ENCODE data around the gene GDPD2.

GDPD2 gene

GRCh38 chrX:70437921-70438665, 15.0 kb downstream of the GDPD2 start:
- no peak for DNase-seq (ENCODE audit: low spot score)

GRCh38 chrX:70439016-70439415, 15.9 kb downstream of the GDPD2 start:
- no peak for DNase-seq (ENCODE audit: low spot score)

DNA sequence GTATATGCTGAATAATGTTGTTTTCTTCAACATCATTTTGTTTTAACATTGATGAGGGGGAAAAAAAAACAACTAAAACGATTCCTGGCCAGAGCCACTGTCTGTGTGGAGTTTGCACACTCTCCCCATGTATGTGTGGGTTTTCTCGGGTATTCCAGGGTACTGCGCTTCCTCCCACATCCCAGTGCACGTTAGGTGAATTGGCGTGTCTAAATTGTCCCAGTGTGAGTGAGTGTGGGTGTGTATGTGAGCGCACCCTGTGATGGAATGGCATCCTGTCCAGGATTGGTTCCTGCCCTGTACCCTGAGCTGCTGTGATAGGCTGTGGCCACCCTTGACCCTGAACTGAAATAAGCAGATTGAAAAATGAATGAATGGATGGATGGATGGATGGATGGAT, 19.1 kb downstream of the GDPD2 start:
- DNase-seq (ENCODE audit: low spot score): no peak

DNA sequence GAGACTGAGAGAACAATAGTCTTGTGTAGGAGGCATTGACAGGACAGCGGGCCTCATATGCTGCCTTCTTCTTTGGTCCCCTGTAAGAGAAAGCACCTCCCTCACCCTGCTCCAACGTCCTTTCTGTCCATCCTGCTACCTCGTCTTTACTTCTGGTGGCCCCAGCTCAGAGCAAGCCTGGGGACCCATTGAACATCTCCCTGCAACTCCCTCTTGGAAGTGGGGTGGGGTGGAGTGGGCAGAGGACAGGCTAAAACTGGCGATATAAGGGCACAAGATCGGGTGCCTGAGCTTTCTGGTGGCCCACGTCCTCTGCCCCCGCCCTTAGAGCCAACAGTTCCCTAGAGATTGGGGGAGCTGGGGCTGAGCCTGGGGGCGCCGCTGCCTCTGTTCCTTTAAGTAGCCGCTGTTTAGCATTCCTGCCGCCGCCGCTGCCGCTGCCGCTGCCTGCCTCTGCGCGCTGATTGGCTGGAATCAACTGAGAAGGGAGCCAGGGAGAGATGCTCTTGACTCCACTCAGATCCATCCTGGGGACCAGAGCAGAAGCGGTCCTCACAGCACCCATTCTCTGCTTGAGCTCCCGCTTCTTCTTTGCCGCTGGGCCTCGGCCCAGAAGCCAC, 21.3 kb downstream of the GDPD2 start, which contains the start of gene DLG3:
Gene DLG3, plus strand, starts transcription at position 510 of the 620 bp plus-strand sequence. CDS start 367 bp downstream, outside the sequence.
- DNase-seq (ENCODE audit: low spot score): no peak

- DNase-seq (ENCODE audit: low spot score): no peak
Measured at GRCh38 chrX:70444946-70445656, 22.0 kb downstream of the GDPD2 start.

DNA sequence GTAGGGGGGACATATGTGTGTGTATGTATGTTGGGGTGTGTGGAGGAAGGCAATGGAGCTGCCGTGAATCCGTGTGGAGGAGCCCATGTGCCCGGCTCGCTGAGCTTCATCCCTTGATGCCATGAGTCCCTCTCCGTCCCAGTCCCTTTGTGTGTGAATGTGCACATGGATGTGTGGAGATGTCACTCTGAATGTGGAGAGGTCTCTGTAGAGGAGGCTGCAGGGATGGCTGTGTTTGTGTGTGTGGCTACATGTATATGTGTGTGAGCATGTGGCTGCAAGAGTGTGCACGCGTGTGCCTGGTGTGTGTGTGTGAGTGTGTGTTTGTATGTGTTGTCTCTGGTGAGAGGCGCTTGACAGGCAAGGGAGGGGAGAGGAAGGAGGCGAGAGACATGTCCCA, 22.8 kb downstream of the GDPD2 start:
- no peak for DNase-seq (ENCODE audit: low spot score)

DNA sequence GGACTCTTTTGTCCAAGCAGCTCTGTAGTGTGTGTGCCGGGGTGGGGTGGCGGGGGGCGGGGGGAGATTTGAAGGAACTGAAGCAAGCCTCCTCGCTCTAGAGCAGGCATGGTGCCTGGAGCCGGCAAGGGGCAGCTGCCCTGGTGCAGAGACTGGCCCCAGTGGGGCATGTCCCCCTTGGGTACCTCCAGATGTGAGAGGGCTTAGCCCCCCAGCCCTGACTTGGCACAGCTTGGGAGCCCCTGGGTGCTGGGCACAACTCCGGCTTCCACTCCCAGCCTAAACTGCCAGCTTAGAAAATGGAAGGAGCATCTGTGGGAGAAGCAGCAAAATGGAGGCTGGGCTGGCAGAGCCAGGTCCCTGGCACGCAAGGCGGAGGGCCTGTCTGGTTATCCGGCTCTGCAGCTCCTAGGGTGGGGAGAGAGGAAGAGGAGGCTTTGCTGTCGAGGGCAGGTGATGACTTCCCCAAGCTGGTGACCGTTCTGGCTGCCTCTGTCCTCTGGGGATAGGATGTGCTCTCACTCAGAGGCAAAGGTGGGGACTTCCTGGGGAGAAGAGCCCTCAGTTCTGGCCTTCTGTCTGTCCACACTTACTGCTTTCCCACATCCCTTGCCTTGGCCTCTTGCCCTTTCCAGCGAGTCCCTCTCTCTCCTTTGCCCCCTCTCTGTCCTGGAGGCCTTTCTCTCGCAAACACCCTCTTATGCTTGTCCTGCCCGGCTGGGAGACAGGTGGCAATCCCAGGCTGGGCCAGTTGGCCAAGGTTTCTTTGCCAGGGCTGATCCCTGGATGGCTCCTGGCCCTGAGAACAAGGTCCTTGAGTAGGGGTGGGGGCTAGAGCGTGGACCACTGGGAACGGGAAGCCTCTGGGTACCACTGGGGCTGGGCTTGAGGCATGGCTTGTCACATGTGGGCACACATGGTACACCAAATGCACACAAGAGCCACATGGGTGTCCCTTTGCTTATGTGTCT, 23.6 kb downstream of the GDPD2 start:
- DNase-seq (ENCODE audit: low spot score): no peak

GRCh38 chrX:70449457-70449966, 26.4 kb downstream of the GDPD2 start:
- no peak for DNase-seq (ENCODE audit: low spot score)

DNA sequence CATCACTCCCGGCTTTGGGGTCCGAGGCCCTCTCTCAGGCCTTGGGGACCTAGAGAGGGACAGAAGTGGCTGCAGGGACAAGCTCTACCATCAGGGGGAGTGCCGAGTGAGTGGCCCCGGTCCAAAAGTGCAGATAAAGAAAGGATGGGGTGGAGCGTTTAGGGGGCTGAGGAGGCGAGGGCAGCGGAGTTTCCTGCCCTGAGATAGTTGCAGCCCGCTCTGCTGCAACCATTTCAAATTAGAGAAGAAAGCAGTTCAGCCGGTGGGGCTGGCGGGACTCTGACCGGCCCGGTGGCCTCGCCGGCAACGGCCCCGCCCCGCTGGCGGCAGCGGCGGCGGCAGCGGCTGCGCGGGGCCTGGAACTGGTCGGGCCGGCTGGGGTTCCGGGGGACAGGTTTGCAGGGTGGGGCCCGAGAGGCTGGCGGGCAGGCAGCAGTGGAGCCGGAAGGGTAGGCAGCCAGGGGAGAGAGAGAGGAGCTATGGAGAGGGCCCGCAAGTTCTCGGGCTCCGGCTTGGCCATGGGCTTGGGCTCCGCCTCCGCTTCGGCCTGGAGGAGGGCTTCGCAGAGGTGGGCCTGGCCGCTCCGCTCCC, 29.1 kb downstream of the GDPD2 start:
- peak; percentile 54 for DNase-seq (ENCODE audit: low spot score)

- no peak for DNase-seq (ENCODE audit: low spot score)
Measured at GRCh38 chrX:70453024-70453618, 30.0 kb downstream of the GDPD2 start.

DNA sequence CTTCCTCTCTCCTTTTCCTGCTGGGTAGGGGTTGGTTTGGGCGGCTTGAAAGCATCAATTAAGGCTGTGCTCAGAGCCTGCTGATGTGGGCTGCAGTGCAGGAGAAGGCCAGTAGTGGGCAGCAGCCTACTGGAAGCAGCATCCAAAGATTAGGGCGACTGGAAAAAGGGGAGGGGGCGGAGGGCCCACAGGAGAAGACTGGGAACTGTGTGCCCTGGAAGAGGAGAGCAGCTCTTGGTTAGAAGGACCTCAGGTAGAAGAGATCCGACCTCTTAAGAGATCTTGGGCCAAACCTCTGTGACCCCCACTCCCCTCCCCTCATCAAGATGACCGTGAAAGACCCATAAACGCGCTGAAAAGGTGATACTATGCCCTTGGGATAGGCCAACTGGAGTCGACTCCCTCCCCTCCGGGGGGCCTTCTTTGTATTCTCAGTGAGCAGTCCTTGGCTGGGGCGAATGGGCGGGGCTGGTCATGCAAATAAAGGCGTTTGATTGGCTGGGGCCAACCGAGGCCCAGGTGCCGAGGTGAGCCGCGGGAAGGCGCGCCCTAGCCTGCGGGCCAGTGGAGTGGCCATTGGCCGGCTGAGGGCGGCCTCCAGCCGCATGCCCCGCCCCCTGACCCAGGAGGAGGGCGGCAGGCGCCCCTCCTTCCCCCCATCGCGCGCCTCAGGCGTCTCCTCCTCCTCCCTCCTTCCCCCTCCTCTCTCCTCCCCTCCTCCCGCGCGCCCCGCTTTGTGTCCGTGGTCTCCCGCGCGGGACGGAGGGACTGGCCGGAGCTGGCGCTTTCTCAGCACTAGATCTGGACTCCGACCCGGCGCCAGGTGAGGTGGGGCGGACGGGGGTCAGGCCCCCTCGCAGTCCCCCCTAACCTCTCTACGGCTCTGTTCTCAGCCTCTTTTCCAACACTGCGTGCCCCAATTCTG, 31.6 kb downstream of the GDPD2 start:
- DNase-seq (ENCODE audit: low spot score): peak; percentile 86

DNA sequence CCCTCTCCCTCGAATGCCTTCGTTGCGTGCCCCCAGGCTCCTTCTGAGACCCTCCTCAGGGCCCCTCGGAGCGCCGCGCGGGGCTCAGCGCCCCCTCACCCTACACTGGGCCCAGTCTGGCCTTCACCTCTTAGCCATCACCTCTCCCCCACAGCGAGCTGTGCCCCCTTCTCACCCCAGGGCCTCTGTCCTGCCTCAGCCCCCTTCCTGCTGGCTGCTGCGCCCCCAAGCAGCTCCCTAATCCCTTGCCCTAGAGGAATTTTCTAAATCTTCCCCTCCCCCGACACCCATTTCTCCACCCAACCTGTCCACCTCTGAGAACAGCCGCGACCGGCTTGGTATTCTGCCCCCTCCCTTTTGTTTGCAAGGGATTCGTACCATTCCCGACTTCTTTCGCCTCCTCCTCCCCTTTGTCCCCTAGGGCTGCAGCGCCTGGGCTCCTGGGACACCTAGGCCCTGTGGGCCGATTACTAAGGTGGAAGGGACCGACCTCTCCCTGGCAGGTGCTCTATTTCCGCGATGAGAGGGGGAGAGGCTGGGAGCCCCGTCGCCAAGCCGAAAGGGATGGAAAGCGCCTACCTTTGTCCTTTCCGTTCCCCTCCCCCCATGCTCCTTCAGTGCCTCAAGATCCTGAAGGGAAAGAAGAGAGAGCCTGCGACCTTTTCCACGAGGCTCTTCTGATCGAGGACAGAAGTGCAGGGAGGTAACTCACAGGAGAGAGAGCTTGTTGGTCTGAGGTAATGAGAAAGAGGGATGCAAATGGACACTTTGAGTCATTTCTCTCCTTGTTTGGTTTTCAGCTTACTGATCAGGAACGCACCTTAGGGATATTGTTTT, 32.5 kb downstream of the GDPD2 start:
- DNase-seq (ENCODE audit: low spot score): peak; percentile 3

DNA sequence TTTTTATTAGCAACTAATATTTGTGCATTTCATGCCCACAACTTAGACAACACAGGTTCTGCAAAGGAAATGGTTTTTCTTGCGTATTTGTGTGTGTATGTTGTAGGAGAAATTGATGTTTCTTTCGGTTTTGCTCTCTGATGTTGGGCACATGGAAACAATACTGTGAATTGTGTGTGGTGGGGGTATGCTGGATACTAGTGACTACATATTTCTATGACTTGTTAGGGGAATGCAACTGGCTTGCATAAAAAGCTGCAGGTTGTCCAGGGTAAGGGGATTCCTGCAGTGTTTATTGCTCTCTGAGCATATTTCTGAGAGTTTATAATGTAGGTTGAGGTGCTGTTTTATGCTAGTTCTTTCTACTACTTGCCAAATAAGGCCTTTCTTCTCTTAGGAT, 33.1 kb downstream of the GDPD2 start:
- no peak for DNase-seq (ENCODE audit: low spot score)

DNA sequence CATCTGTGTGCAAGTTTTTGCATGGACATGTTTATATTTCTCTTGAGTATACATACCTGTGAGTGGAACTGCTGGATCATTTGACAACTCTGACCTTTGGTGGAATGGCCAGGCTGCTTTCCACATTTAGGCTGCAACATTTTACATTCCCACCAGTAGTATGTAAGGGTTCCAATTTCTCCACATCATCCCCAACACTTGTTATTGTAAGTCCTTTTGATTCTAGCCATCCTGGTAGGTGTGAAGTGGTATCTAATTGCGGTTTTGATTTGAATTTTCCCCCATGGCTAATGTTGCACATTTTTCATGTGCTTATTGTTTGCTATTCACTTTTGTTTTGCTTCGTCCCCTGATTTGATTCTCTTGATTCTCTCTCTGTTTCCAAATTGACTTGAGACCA, 37.9 kb downstream of the GDPD2 start:
- no peak for DNase-seq (ENCODE audit: low spot score)

GRCh38 chrX:70464051-70464450, 40.9 kb downstream of the GDPD2 start:
- DNase-seq (ENCODE audit: low spot score): no peak

- DNase-seq (ENCODE audit: low spot score): no peak
Measured at GRCh38 chrX:70466968-70467367, 43.9 kb downstream of the GDPD2 start.

GRCh38 chrX:70468709-70469108, 45.6 kb downstream of the GDPD2 start:
- no peak for DNase-seq (ENCODE audit: low spot score)

DNA sequence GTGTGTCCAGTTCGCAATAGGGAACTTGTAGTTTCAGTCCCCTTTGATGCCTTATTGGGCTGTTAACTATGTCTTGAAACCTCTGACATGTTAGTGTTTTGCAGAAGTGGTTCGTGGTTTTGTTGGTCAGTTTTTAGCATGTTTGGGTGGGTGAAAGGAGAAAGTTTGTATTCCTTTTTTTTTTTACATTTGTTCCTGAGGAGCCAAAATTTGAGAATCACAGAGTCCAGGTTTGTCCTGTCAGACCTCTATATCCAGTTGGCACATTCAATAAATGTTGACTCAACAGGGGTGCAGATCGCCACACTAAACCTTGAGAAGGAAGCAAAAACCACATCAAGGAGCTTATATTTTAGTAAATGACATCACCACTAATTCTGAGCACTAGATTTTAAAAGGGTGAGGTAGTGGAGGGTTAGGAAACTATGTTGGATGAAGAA, 47.8 kb downstream of the GDPD2 start:
- peak; percentile 21 for DNase-seq (ENCODE audit: low spot score)

All from NAMALWA (cell line).